Measurements from ENCODE around the gene MRTFA.
"Not testable (repeated sequence)": the region's sequence is repeated elsewhere in the genome, so short reads cannot be mapped to it uniquely, and the experiment has no call there.

The MRTFA gene

GRCh38 chr22:40534379-40535188 lies 101.9 kb downstream of the MRTFA start:
- no peak overlapping the region for H3K4me3 ChIP-seq (ENCODE audit: low read depth, low read length)
- DNase-seq (ENCODE audit: low read depth) = no peak

DNA sequence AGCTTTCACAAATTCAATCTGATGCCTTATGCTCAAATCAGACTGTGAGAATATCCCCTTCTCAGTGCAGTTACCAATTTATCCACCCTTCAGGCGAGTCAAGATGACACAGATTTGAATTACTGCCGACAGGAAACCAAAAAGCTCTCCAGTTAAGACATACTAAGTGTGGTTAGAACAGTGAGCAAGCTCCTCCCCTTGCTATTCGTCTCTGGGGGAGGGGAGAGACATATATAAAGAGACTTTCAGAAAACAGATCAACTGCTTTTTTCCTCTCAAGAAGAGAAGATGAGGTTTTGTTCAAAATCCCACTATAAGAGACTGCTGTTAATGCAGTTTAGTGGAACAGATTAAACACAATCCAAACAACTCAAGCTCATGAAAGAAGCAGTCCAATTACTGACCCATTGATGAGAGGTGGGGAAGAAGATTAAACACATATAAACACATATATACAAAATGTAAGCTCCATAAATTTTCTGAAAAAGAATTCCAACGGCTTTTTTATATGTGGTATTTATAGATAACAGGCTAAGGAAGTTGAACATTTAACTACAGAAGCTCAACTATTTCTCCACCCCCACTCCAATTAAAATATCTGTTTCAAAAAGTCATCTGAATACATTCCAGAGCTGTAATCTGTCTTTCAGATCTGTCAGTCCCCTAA lies 102.7 kb downstream of the MRTFA start:
- DNase-seq (ENCODE audit: low read depth) = no peak
- peak overlapping the region; percentile 38 for H3K4me3 ChIP-seq (ENCODE audit: low read depth, low read length)

- no peak for DNase-seq (ENCODE audit: low read depth)
- peak overlapping the region; percentile 38 for H3K4me3 ChIP-seq (ENCODE audit: low read depth, low read length)
Measured at GRCh38 chr22:40531951-40532900, 104.3 kb downstream of the MRTFA start.

- H3K4me3 ChIP-seq (ENCODE audit: low read depth, low read length); DNase-seq (ENCODE audit: low read depth): not testable (repeated sequence)
Measured at GRCh38 chr22:40530391-40530790, 106.1 kb downstream of the MRTFA start.

DNA sequence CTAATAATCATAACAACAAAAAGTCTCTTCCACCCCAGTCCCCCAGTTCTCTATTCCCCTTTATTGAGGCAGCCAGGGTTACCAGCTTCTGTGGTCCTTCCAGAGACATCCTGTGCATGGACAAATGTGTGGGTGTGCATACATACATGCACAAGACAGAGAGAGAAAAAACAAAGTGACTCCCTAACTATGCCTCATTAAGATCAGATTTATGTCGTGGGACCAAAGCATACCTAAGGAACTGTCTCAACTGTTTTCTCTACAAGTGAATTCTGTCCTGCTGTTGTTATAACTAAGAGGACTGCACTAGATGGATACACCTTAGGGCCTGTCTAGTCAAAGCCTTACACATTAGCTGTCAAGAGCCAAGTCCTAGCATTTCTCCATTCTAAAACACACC lies 106.7 kb downstream of the MRTFA start:
- DNase-seq (ENCODE audit: low read depth) = no peak
- no peak overlapping the region for H3K4me3 ChIP-seq (ENCODE audit: low read depth, low read length)

DNA sequence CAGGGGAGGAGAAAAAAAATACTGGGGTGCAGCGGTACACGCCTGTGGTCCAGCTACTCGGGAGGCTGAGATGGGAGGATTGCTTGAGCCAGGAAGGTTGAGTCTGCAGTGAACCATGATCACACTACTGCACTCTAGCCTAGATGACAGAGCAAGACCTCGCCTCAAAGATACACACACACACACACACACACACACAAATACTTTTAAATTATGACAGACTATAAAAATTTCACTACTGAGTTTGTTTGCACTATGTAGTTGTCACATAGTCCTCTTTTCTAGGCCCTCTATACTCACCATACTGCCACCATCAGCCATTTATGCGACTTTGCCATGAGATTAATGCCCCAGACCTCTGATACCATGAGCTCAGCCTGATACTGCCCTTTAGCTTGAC lies 109.6 kb downstream of the MRTFA start:
- DNase-seq (ENCODE audit: low read depth) = no peak
- H3K4me3 ChIP-seq (ENCODE audit: low read depth, low read length) = no peak overlapping the region

- no peak for DNase-seq (ENCODE audit: low read depth)
- H3K4me3 ChIP-seq (ENCODE audit: low read depth, low read length) = no peak overlapping the region
Measured at GRCh38 chr22:40525250-40525884, 111.2 kb downstream of the MRTFA start.

DNA sequence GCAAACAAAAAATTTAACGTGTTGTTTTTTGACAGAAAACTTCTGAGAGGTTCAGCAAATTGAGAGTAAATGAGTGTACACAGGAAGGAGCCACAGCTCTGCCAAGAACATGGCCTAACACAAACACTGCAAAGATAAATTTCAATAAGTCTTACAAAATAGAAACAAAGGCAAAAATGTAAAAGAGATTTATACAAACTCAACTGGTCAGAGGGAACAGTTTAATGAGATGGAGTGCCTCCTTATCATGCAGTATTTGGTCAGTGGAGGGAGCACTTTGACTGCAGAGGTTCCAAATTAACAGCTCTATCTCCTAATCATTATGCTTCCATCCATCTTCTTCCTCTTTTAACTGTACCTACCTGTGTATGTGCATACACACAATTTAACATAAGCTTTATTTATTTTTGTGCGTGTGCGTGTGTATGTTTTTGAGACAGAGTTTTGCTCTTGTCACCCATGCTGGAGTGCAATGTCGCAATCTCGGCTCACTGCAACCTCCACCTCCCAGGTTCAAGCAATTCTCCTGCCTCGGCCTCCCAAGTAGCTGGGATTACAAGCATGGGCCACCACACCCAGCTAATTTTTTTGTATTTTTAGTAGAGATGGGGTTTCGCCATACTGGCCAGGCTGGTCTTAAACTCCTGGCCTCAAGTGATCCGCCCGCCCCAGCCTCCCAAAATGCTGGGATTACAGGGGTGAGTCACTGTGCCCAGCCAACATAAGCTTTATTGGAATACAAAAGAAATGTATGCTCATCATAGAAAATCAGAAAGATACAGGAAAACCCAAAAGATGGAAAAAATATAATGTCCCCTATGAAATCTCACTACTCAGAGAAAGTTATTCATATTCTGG lies 111.9 kb downstream of the MRTFA start:
- DNase-seq (ENCODE audit: low read depth) = no peak
- no peak overlapping the region for H3K4me3 ChIP-seq (ENCODE audit: low read depth, low read length)

DNA sequence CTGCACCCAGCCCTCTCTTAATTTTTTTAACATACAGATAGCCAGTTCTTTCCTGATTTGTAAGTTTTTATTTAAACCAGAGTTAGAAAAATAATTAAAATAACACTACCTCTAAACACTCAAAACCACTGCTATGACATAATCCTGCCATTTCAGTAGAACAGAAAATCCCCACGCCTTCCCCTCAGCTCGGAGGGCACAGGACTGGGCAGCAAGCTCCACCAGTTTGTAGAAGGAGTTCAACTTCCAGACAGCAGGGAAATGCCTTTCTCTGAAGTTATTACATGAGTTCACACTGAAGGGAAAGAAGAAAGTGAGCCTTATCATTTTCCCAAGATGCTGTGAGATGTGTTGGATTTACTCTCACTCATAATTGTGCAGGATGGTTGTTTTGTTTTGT lies 114.4 kb downstream of the MRTFA start:
- no peak for DNase-seq (ENCODE audit: low read depth)
- no peak overlapping the region for H3K4me3 ChIP-seq (ENCODE audit: low read depth, low read length)

- DNase-seq (ENCODE audit: low read depth) = no peak
- H3K4me3 ChIP-seq (ENCODE audit: low read depth, low read length) = no peak overlapping the region
Measured at GRCh38 chr22:40521046-40521445, 115.5 kb downstream of the MRTFA start.

GRCh38 chr22:40520562-40520961 lies 116.0 kb downstream of the MRTFA start:
- no peak for DNase-seq (ENCODE audit: low read depth)

GRCh38 chr22:40519948-40520331 lies 116.6 kb downstream of the MRTFA start:
- no peak overlapping the region for H3K4me3 ChIP-seq (ENCODE audit: low read depth, low read length)
- no peak for DNase-seq (ENCODE audit: low read depth)

More at GRCh38 chr22:40520562-40520961, 116.0 kb downstream of the MRTFA start:
- H3K4me3 ChIP-seq (ENCODE audit: low read depth, low read length) = no peak overlapping the region

GRCh38 chr22:40519284-40519947 lies 117.1 kb downstream of the MRTFA start:
- H3K4me3 ChIP-seq (ENCODE audit: low read depth, low read length) = no peak overlapping the region
- no peak for DNase-seq (ENCODE audit: low read depth)

GRCh38 chr22:40518840-40519239 lies 117.7 kb downstream of the MRTFA start:
- no peak for DNase-seq (ENCODE audit: low read depth)
- H3K4me3 ChIP-seq (ENCODE audit: low read depth, low read length) = no peak overlapping the region

DNA sequence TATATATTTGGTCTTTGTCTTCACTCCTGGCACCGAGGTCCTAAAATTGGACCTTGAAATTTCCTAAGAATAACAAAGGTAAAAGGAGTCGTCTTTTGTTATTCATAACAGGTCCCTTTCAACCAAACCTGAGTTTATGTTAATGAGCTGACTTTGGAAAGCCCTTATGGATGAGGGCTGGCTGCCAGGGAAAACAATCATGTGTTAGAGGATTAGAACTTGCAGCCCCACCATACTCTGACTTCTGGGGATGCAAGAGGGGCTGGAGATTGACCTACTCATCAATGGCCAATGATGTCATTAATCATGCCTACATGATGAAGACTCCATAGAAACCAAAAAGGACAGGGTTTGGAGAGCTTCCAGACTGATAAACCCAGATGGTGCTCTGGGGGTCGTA lies 118.9 kb downstream of the MRTFA start:
- DNase-seq (ENCODE audit: low read depth) = no peak
- no peak overlapping the region for H3K4me3 ChIP-seq (ENCODE audit: low read depth, low read length)

DNA sequence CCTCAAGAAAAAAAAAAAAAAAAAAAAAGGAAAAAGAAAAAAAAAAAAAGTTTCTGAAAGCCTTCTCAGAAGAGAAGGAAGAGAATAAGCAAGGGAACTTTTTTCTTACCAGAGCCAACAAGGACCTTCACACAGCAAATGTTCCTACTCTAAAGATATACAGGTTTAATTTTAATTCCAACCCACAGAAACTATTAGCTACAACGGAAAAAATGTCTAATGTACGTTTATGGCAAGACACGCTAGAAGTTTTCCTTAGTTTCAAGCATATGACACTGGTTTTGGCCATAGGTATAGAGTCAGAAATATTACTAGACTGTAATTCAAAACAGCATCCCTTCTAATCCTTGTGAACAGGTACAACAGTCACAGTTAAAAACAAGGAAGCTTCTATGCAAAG lies 120.1 kb downstream of the MRTFA start:
- no peak for DNase-seq (ENCODE audit: low read depth)
- no peak overlapping the region for H3K4me3 ChIP-seq (ENCODE audit: low read depth, low read length)

- DNase-seq (ENCODE audit: low read depth) = peak; percentile 99
- no peak overlapping the region for H3K4me3 ChIP-seq (ENCODE audit: low read depth, low read length)
Measured at GRCh38 chr22:40512426-40513136, 123.9 kb downstream of the MRTFA start.

GRCh38 chr22:40511604-40512003 lies 124.9 kb downstream of the MRTFA start:
- DNase-seq (ENCODE audit: low read depth) = no peak

More at GRCh38 chr22:40511604-40512003, 124.9 kb downstream of the MRTFA start:
- H3K4me3 ChIP-seq (ENCODE audit: low read depth, low read length) = no peak overlapping the region

Measured in skeletal muscle cell (primary cell).